GM12875 (cell line): ENCODE results near the gene CARF.
"Not testable (repeated sequence)": the region's sequence is repeated elsewhere in the genome, so short reads cannot be mapped to it uniquely, and the experiment has no call there.

Experiments used
- H3K4me3 ChIP-seq: one replicate; pipeline ENCODE4 v1.5.1; 2011; ENCODE audit warnings: low read depth, low read length, control low read depth
- CTCF ChIP-seq: IDR thresholded peaks from 2 replicates; pipeline ENCODE4 v1.5.1; 2011; ENCODE audit warnings: low read depth, mild to moderate bottlenecking, control low read depth, inconsistent platforms, low read length, moderate library complexity, borderline replicate concordance; ENCODE audit not compliant: insufficient read depth

The CARF gene

GRCh38 chr2:202976809-202977208, 64.7 kb downstream of the CARF start:
- H3K4me3 ChIP-seq: no peak overlapping the region
- TF ChIP-seq CTCF: no peak

DNA sequence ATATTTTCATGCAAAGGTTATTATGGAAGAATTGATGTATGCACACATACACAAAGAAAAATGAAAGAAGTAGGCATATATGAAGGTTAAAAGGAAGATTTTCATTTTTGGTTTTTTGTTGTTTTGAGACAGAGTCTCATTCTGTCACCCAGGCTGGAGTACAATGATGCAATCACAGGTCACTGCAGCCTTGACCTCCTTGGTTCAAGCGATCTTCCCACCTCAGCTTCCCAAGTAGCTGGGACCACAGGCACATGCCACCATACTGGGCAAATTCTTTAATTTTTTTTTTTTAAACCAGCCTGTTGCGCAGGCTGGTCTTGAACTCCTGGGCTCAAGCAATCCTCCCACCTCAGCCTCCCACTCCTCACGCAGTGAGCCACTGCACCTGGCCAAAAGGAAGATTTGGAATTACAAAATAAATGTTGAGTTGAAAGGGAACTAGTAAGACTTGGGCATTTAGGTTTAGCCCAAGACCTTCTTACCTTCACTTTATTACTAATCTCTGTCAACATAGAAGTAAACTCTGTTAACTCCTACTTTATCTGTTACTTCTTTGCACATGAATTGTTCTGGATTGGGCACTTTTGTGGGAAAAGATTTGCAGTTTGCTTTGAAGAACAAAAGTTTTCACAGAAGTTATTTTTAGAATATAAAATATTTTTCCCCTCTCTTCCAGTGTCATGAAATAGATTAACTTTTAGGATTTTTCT, 70.9 kb downstream of the CARF start:
- H3K4me3 ChIP-seq: no peak overlapping the region
- no peak for TF ChIP-seq CTCF

DNA sequence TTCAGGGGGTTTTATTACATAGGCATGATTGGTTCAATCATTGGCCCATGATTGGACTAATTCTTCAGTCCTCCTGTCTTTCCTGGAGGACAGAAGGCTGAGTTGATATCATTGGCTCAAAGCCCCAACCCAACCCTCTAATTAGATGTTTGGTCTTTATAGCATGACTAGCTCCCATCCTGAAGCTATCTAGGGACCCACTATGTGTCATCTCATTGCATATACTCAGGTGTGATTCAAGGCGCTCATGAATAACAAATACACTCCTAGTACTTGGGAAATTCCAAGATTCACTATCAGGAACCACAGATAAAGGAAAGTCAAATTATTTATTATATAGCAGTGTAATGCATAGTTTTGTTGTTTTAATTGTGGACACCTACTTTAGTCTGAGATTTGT, 77.7 kb downstream of the CARF start:
- H3K4me3 ChIP-seq: no peak overlapping the region
- TF ChIP-seq CTCF: no peak

- no peak for TF ChIP-seq CTCF
- H3K4me3 ChIP-seq: no peak overlapping the region
Observed at GRCh38 chr2:202990501-202990900, 78.4 kb downstream of the CARF start.

- H3K4me3 ChIP-seq: not testable (repeated sequence)
Observed at GRCh38 chr2:202997113-202997512, 85.0 kb downstream of the CARF start.

- no peak overlapping the region for H3K4me3 ChIP-seq
- no peak for TF ChIP-seq CTCF
Observed at GRCh38 chr2:203002054-203002821, 90.2 kb downstream of the CARF start.

GRCh38 chr2:203003716-203004115, 91.6 kb downstream of the CARF start:
- no peak overlapping the region for H3K4me3 ChIP-seq
- no peak for TF ChIP-seq CTCF
